HepG2 (cell line): ENCODE measurements around the gene STAP2. TPM values are rescaled to one million over a fixed set of nuclear protein-coding genes. Genes with fewer than 3 reads are reported as not detected.

ENCODE experiments used
- HNF4A ChIP-seq: sonication (generic); formaldehyde crosslinking; IDR thresholded peaks from 2 replicates; pipeline ENCODE4 v1.4.0; 2020; ENCODE audit warnings: missing genetic modification reagents
- IKZF1 ChIP-seq: fragments of 450-650 bp; IDR thresholded peaks from 2 replicates; pipeline ENCODE4 v1.7.1; 2016
- MTF2 ChIP-seq: sonication (generic); formaldehyde crosslinking; IDR thresholded peaks from 2 replicates; pipeline ENCODE4 v1.5.0; 2020; ENCODE audit warnings: missing genetic modification reagents, borderline replicate concordance
- PHB2 ChIP-seq: fragments of 450-650 bp; IDR thresholded peaks from 2 replicates; pipeline ENCODE4 v1.6.1; 2018; ENCODE audit not compliant: partially characterized antibody
- RARA ChIP-seq: IDR thresholded peaks from 2 replicates; pipeline ENCODE4 v1.6.1; 2016; ENCODE audit warnings: missing genetic modification reagents, missing compliant biosample characterization
- RBFOX2 ChIP-seq: fragments of 200-400 bp; formaldehyde crosslinking; IDR thresholded peaks from 2 replicates; pipeline ENCODE4 v1.6.1; 2017; ENCODE audit warnings: low read depth, mild to moderate bottlenecking, low read length
- SSRP1 ChIP-seq: IDR thresholded peaks from 2 replicates; pipeline ENCODE4 v1.6.1; 2016; ENCODE audit warnings: control low read depth
- TAF1 ChIP-seq: sonication (generic); formaldehyde crosslinking; IDR thresholded peaks from 2 replicates; pipeline ENCODE4 v1.4.0; 2020; ENCODE audit warnings: missing genetic modification reagents
- TBX2 ChIP-seq: sonication (generic); formaldehyde crosslinking; IDR thresholded peaks from 2 replicates; pipeline ENCODE4 v1.5.0; 2020; ENCODE audit warnings: missing genetic modification reagents, mild to moderate bottlenecking, borderline replicate concordance
- ZNF782 ChIP-seq: sonication (generic); formaldehyde crosslinking; IDR thresholded peaks from 2 replicates; pipeline ENCODE4 v1.4.0; 2020; ENCODE audit warnings: missing genetic modification reagents, mild to moderate bottlenecking, borderline replicate concordance
- ZSCAN25 ChIP-seq: sonication (generic); formaldehyde crosslinking; IDR thresholded peaks from 2 replicates; pipeline ENCODE4 v1.8.0; 2022; ENCODE audit warnings: mild to moderate bottlenecking, missing genetic modification reagents
- polyA plus RNA-seq, 8 experiments: library from polyadenylated mRNA; depleted of rRNA in 3 of 8; stranded (reverse) in 7 of 8; unstranded in 1 of 8; fragments of >200 nt; fragmentation: Illumina TruSeq in 4 of 8; extraction: Trizol in 4 of 8; gene quantifications; 2 replicates each; pipeline versions ENCODE4 v1.2.1 to v1.2.3, GENCODE V29; 2011 to 2016; ENCODE audit warnings: low read depth in 4 of 8, missing spikeins in 1 of 8, mixed read lengths in 1 of 8; ENCODE audit not compliant: insufficient read depth in 1 of 8
- total RNA-seq, 5 experiments: library from RNA; depleted of rRNA; stranded (reverse); fragments of >200 nt; fragmentation: Illumina TruSeq; extraction: Trizol; gene quantifications; 2 replicates each; pipeline ENCODE4 v1.2.3, GENCODE V29; 2016; ENCODE audit warnings: low read depth in 1 of 5
- TF ChIP-seq, protein P1 (sequence below): sonication (generic); formaldehyde crosslinking; IDR thresholded peaks from 2 replicates; pipeline ENCODE4 v1.5.1; 2020; ENCODE audit warnings: mild to moderate bottlenecking, missing genetic modification reagents, moderate library complexity
- TF ChIP-seq, protein P2 (sequence below): sonication (generic); formaldehyde crosslinking; IDR thresholded peaks from 2 replicates; pipeline ENCODE4 v1.4.0; 2020; ENCODE audit warnings: low read depth, missing genetic modification reagents
- TF ChIP-seq, protein P3 (sequence below): sonication (generic); formaldehyde crosslinking; IDR thresholded peaks from 2 replicates; pipeline ENCODE4 v1.5.1; 2020; ENCODE audit warnings: mild to moderate bottlenecking, moderate library complexity, missing genetic modification reagents

STAP2 gene
- total and polyA plus RNA-seq, 2 of the 13 experiments (the other 11 are each of a cell fraction or from before 2014, with no cell fraction given) = 39.0 to 43.7 TPM

DNA sequence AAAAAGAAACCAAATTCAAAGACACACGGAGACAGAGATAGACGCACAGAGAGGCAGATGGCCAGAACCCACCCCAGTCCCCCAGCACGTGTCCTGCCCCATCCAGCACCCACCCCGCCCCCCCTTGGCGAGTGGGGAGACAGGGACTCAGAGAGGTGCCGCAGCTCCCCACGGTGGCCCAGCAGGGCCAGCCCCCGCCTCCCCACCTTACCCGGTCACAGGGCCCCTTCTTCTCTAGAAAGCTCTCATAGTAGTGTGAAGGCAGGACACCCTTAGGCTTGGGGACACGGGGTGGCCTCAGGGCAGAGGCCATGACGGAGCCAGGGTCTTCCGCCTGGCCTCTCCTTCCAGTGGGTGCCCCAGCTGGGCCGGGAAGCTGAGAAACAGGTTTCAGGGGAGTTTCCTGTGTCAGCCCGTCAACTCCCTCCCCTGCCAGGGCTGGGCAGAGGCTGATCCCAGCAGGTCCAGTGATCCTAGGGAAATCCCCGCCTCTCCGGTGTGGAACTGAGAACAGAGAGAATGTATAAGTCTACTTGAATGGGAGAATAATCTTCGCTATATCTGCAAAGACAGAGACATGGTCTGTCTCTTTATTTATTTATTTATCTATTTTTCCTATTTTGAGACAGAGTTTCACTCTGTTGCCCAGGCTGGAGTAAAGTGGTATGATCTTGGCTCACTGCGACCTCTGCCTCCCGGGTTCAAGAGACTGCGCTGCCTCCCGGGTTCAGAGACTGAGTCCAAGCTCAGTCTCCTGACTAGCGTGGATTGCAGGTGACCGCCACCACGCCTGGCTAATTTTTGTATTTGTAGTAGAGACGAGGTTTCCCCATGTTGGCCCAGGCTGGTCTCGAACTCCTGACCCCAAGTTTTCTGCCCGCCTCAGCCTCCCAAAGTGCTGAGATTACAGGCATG lies at the start of gene STAP2 (continued):
- peak; percentile 65; the same call in 1 of the 2 replicates for TF ChIP-seq ZSCAN25 (CRISPR knock-in tag)
- 0 out of 2 replicates have a peak, but pooled peaks have one; percentile 39 for TF ChIP-seq ZNF782 (CRISPR knock-in tag)
- TF ChIP-seq MTF2 = peak; percentile 19; the same call in 1 of the 2 replicates
- TF ChIP-seq IKZF1 = no peak
- TF ChIP-seq, protein P1, sequence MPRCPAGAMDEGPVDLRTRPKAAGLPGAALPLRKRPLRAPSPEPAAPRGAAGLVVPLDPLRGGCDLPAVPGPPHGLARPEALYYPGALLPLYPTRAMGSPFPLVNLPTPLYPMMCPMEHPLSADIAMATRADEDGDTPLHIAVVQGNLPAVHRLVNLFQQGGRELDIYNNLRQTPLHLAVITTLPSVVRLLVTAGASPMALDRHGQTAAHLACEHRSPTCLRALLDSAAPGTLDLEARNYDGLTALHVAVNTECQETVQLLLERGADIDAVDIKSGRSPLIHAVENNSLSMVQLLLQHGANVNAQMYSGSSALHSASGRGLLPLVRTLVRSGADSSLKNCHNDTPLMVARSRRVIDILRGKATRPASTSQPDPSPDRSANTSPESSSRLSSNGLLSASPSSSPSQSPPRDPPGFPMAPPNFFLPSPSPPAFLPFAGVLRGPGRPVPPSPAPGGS (CRISPR knock-in tag) = peak; percentile 48; the same call in 1 of the 2 replicates
- peak; percentile 38 for TF ChIP-seq HNF4A (CRISPR knock-in tag)
- TF ChIP-seq, protein P2, sequence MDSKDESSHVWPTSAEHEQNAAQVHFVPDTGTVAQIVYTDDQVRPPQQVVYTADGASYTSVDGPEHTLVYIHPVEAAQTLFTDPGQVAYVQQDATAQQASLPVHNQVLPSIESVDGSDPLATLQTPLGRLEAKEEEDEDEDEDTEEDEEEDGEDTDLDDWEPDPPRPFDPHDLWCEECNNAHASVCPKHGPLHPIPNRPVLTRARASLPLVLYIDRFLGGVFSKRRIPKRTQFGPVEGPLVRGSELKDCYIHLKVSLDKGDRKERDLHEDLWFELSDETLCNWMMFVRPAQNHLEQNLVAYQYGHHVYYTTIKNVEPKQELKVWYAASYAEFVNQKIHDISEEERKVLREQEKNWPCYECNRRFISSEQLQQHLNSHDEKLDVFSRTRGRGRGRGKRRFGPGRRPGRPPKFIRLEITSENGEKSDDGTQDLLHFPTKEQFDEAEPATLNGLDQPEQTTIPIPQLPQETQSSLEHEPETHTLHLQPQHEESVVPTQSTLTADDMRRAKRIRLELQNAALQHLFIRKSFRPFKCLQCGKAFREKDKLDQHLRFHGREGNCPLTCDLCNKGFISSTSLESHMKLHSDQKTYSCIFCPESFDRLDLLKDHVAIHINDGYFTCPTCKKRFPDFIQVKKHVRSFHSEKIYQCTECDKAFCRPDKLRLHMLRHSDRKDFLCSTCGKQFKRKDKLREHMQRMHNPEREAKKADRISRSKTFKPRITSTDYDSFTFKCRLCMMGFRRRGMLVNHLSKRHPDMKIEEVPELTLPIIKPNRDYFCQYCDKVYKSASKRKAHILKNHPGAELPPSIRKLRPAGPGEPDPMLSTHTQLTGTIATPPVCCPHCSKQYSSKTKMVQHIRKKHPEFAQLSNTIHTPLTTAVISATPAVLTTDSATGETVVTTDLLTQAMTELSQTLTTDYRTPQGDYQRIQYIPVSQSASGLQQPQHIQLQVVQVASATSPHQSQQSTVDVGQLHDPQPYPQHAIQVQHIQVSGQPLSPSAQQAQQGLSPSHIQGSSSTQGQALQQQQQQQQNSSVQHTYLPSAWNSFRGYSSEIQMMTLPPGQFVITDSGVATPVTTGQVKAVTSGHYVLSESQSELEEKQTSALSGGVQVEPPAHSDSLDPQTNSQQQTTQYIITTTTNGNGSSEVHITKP (CRISPR knock-in tag) = peak; percentile 86
- 0 out of 2 replicates have a peak, but pooled peaks have one; percentile 44 for TF ChIP-seq RBFOX2
- TF ChIP-seq, protein P3, sequence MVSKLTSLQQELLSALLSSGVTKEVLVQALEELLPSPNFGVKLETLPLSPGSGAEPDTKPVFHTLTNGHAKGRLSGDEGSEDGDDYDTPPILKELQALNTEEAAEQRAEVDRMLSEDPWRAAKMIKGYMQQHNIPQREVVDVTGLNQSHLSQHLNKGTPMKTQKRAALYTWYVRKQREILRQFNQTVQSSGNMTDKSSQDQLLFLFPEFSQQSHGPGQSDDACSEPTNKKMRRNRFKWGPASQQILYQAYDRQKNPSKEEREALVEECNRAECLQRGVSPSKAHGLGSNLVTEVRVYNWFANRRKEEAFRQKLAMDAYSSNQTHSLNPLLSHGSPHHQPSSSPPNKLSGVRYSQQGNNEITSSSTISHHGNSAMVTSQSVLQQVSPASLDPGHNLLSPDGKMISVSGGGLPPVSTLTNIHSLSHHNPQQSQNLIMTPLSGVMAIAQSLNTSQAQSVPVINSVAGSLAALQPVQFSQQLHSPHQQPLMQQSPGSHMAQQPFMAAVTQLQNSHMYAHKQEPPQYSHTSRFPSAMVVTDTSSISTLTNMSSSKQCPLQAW = 0 out of 2 replicates have a peak, but pooled peaks have one; percentile 8
- TF ChIP-seq PHB2 = no peak
- no peak for TF ChIP-seq RARA (CRISPR knock-in tag)
- no peak for TF ChIP-seq SSRP1 (CRISPR knock-in tag)
- peak; percentile 45; the same call in 1 of the 2 replicates for TF ChIP-seq TAF1 (CRISPR knock-in tag)
- peak; percentile 39; the same call in 1 of the 2 replicates for TF ChIP-seq TBX2 (CRISPR knock-in tag)
